ENCODE data around the gene CENPK. TPM values are rescaled to one million over a fixed set of nuclear protein-coding genes. Genes with fewer than 3 reads are reported as not detected.
A peak's percentile ranks its signal among the peaks of the same experiment; 100 is the strongest.

Gene CENPK
- total RNA-seq, 3 donors from 2014 or later: 5.5 to 20.5 (median 7.4) TPM

DNA sequence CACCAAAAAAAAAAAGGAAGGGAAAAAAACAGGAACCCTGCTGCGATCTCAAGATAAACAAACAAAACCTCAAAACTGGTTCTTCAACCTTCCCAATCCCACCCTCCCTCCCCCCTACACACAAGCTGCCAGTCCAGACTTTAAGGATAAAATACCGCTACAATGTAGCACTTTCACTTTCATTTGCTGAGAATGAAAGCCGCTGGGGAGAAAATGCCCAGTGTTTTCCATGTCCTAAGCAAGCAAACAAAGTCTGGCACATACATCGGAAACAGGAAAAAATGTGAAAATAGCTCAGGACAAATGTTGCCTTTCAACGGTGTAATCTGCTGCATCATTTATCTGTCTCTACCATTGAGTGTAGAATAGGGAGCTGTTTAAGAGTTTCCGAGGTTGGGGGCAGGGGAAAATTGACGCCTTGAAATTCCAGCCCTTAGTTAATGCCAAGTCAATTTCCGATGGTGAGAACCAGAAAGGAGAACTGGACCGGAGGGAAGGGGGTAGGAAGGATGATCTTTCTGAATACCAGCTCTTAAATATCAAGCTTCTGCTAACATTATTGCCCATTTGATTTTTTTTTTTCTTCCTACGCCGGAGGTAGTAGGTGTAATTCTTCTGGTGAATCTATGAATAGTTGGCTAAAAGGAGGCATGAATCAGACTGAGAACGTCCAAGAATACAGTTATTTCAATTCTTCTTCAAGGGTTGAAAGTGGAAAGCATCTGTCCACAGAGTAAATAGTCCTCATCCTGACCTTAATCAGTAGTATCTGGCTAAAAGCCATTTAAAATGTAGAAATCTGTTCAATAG is 80.0 kb downstream of the CENPK start:
- Histone ChIP-seq H3K4me1 (ENCODE audit: low read depth) (peaks cover 17% of the 10 kb centered on the region), H3K9me3 (no peaks in the 10 kb centered on the region), H3K4me3 (peak overlapping the region; percentile 2), H3K36me3 (ENCODE audit: low read depth) (no peaks in the 10 kb centered on the region)
- peak; percentile 67 for ATAC-seq
- DNase-seq: peak in 1 of 3 donors; percentile 41
- TF ChIP-seq, protein P1, sequence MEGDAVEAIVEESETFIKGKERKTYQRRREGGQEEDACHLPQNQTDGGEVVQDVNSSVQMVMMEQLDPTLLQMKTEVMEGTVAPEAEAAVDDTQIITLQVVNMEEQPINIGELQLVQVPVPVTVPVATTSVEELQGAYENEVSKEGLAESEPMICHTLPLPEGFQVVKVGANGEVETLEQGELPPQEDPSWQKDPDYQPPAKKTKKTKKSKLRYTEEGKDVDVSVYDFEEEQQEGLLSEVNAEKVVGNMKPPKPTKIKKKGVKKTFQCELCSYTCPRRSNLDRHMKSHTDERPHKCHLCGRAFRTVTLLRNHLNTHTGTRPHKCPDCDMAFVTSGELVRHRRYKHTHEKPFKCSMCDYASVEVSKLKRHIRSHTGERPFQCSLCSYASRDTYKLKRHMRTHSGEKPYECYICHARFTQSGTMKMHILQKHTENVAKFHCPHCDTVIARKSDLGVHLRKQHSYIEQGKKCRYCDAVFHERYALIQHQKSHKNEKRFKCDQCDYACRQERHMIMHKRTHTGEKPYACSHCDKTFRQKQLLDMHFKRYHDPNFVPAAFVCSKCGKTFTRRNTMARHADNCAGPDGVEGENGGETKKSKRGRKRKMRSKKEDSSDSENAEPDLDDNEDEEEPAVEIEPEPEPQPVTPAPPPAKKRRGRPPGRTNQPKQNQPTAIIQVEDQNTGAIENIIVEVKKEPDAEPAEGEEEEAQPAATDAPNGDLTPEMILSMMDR (IDR thresholded peaks at IDR 0.05): no peak
- intact Hi-C loops (cut with DNase I, micrococcal nuclease): loop anchor here (2.0 to 10.0 kb wide), 5 partner anchors 380 to 848 kb away; no protein-coding TSS in a partner anchor

DNA sequence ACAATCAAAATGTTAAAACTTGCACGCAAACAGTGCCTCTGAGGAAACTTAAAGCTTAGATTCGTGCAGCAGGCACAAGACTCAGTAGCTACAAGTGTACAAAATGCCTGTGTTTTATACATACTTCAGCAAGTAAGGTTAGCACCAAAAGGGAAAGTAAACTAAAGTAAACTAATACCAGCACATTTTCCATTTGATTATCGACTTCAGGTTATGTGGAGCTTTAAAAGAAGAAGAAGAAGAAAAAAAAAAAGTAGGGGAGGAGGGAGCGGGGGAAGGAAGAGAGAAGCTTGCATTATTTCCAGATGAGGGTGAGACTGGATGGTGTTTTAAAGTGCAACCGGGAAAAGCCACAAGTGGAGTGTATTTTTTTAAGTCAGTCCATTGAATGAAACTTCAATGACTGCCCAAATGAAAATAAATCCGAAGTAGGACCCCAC is 80.7 kb downstream of the CENPK start:
- Histone ChIP-seq H3K4me3 (no peak overlapping the region), H3K9me3 (no peaks in the 10 kb centered on the region), H3K4me1 (ENCODE audit: low read depth) (peaks cover 17% of the 10 kb centered on the region), H3K36me3 (ENCODE audit: low read depth) (no peaks in the 10 kb centered on the region)
- DNase-seq (no peak), ATAC-seq (peak; percentile 20)
- intact Hi-C loops (cut with DNase I, micrococcal nuclease): loop anchor here (2.0 to 10.0 kb wide), 5 partner anchors 380 to 848 kb away; no protein-coding TSS in a partner anchor
- TF ChIP-seq, protein P1 (IDR thresholded peaks at IDR 0.05): no peak

DNA sequence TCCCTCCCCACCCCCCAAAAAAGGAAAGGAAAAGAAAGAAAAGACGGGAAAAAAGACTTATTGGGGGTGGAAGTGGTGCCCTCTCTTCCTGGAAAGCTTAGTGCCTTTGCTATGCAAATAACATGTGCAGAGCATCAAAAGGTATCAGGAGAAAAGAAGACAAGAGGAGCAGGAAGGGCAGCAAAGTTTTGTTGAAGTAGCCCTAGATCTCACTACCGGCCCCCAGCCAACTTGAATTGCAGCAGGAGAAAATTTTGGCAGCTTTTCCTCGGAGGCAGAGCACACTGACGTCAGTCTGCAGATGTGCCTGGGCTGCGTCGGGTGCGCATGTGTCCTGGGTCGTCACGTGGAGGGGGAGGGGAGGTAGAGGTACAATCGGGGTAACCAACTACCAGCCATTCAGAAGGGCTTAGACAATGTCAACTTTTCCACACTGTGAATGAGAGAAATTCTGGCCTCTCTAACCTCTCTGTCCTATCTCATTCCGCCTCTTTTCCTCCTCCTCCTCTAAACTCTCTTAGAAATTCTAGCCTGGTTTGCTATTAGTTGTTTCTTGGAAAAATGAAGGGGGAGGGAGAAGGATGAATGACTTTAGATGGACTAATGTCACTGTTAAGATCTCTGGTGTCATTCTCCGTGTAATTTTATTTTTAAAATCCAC is 81.2 kb downstream of the CENPK start, which contains the start of gene ADAMTS6:
Gene ADAMTS6, minus strand, starts transcription at position 286 of the 661 bp plus-strand sequence. CDS start 8,247 bp downstream, outside the sequence.
- H3K4me1 ChIP-seq (ENCODE audit: low read depth): peaks cover 17% of the 10 kb centered on the region
- peak within 1 kb of the TSS; percentile 2 for H3K4me3 ChIP-seq
- ATAC-seq (peak; percentile 86), DNase-seq (peak; percentile 78 to 86 (median 86))
- no peaks in the 10 kb centered on the region for H3K36me3 ChIP-seq (ENCODE audit: low read depth)
- TF ChIP-seq, protein P1 (IDR thresholded peaks at IDR 0.05): no peak
- intact Hi-C loops (cut with DNase I, micrococcal nuclease): loop anchor here (2.0 to 10.0 kb wide), 5 partner anchors 379 to 847 kb away; no protein-coding TSS in a partner anchor
- H3K9me3 ChIP-seq: no peaks in the 10 kb centered on the region

DNA sequence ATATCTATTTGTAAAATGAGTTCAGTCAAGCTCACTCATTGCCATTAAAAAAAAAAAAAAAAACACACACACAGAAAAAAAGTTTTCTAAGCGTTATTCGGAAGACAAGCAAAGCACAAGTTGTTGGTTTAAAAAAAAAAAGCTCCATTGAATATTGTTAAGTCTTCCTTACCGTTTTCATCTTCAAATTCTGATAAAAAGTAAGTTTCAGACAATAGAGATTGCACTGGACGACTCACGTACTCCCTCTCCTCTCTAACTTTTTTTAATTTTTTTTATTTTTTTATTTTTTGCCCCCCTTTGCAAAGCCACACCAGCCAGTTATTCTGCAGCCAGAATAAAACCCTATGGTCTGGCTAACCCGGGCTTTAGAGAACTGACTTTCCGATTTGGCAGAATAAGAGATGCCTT is 81.8 kb downstream of the CENPK start:
- TF ChIP-seq, protein P1 (IDR thresholded peaks at IDR 0.05): no peak
- ATAC-seq (peak; percentile 11), DNase-seq (no peak)
- Histone ChIP-seq H3K9me3 (no peaks in the 10 kb centered on the region), H3K36me3 (ENCODE audit: low read depth) (no peaks in the 10 kb centered on the region), H3K4me1 (ENCODE audit: low read depth) (peaks cover 17% of the 10 kb centered on the region), H3K4me3 (no peak overlapping the region)
- intact Hi-C loops (cut with DNase I, micrococcal nuclease): loop anchor here in 1 of 2 donors (5.0 to 10.0 kb wide), 3 partner anchors 526 to 846 kb away; no protein-coding TSS in a partner anchor

DNA sequence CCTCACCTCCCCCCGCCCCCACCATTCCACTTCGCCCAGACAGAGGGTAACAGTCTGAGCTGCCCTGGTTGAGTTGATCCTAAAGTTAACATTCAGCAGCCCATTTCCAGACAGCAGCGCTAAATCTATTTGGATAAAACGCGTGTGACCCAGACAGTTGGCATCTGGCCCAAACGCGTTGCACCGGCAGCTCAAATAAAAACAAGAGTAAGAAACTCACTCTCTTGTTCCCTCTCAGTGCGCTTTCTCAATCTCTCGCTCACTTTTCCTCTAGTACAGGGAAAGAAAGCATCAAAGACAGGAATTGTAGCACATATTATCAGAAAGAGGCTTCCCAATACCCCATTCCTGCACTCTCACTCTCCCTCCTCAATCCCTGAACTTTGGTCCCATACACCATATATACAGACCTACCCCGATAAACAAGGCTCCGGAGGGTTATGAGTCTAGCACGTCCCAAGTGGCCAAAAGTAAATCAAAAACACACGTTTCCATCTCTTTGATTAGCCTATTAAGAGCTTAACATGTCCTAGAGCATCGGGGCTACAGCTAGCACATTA is 82.6 kb downstream of the CENPK start:
- H3K4me3 ChIP-seq: no peak overlapping the region
- H3K36me3 ChIP-seq (ENCODE audit: low read depth): no peaks in the 10 kb centered on the region
- ATAC-seq (peak; percentile 55), DNase-seq (peak; percentile 62 to 74 (median 66))
- intact Hi-C loops (cut with DNase I, micrococcal nuclease): loop anchor here in 1 of 2 donors (5.0 to 10.0 kb wide), 3 partner anchors 526 to 846 kb away; no protein-coding TSS in a partner anchor
- TF ChIP-seq, protein P1 (IDR thresholded peaks at IDR 0.05): no peak
- no peaks in the 10 kb centered on the region for H3K9me3 ChIP-seq
- peaks cover 17% of the 10 kb centered on the region for H3K4me1 ChIP-seq (ENCODE audit: low read depth)
